Measurements from ENCODE around the gene PCSK2.

Gene PCSK2

DNA sequence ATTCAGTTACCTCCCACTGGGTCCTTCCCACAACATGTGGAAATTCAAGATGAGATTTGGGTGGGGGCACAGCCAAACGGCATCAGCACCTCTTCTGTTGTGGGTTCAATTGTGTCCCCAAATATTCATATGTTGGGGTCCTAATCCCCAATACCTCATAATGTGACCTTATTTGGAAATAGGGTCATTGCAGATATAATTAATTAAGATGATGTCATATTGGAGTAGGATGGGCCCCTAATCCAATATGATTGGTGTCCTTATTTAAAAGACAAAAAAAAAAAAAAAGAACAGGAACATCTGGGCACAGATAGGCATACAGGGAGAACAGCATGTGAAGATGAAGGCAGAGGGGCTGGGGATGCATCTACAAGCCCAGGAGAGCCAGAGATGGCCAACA lies 214.9 kb downstream of the PCSK2 start:
- in situ Hi-C loops (cut with MboI; ENCODE audit: low sequenced_read_pairs), result loop anchor here (25.0 kb wide), 1 partner anchor 629 kb away; no protein-coding TSS in a partner anchor

DNA sequence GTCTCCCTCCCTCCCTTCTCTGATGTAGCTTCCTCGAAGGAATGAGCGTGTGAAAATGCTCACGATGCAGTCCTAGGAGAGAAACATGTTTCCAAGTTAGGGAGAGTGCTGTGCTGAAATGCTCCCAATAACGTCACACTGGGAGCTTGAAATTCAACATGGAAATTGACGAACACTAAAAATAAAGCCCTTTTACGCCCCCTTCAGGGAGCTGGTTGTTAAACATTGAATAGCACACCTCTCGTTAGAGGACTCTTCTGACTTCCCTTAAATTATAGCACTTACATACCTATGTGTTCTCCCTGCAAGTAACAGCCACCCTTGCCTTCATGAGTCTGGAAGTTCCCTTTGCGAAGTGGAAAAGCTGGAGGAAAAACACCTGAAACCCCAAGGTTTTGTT lies 215.7 kb downstream of the PCSK2 start:
- in situ Hi-C loops (cut with MboI; ENCODE audit: low sequenced_read_pairs), result loop anchor here (25.0 kb wide), 1 partner anchor 630 kb away; no protein-coding TSS in a partner anchor

GRCh38 chr20:17443131-17443858 lies 216.5 kb downstream of the PCSK2 start:
- in situ Hi-C loops (cut with MboI; ENCODE audit: low sequenced_read_pairs), result loop anchor here (25.0 kb wide), 1 partner anchor 631 kb away; no protein-coding TSS in a partner anchor

GRCh38 chr20:17444091-17444490 lies 217.3 kb downstream of the PCSK2 start:
- in situ Hi-C loops (cut with MboI; ENCODE audit: low sequenced_read_pairs), result loop anchor here (25.0 kb wide), 1 partner anchor 632 kb away; no protein-coding TSS in a partner anchor

DNA sequence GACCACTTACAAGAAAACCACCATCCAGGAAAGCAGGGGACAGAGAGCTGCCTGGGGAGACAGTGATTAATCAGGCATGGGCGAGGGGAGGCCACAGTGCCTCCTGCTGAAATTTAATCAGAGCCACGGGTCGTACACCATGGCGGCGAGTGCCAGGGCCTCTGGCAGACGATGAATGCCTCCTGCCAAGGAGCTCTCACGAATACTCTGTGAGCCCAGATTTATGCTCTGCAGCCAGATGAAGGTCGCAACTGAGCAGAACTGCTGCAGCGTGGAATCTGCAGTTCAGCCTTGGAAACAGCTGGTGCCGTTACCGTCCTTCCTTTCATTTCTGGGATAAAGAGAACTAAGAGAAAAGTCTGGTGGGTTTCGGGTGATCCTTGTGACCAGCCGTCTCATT lies 218.7 kb downstream of the PCSK2 start:
- in situ Hi-C loops (cut with MboI; ENCODE audit: low sequenced_read_pairs), result loop anchor here (25.0 kb wide), 1 partner anchor 633 kb away; no protein-coding TSS in a partner anchor

- in situ Hi-C loops (cut with MboI; ENCODE audit: low sequenced_read_pairs), result loop anchor here (25.0 kb wide), 1 partner anchor 634 kb away; no protein-coding TSS in a partner anchor
These were observed 219.3 kb downstream of the PCSK2 start for GRCh38 chr20:17446171-17446570.

GRCh38 chr20:17448071-17448470 lies 221.2 kb downstream of the PCSK2 start:
- in situ Hi-C loops (cut with MboI; ENCODE audit: low sequenced_read_pairs), result loop anchor here (25.0 kb wide), 1 partner anchor 636 kb away; no protein-coding TSS in a partner anchor

DNA sequence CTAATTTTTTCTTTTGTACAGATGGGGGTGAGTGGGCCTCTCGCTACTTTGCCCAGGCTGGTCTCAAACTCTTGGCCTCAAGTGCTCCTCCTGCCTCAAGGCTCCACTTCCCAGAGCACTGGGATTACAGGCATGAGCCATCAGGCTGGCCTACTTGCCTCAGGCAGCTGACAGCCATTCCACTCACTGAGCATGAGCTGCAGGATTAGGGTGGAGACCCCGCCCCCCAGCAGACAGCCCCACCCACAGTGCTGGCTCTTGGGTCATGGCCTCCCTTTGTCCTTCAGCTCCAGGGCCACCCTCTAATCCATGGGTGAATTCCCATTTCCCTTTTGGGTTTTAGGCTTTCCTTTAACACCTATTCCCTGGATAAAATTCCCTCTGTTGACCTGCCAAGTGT lies 222.2 kb downstream of the PCSK2 start:
- in situ Hi-C loops (cut with MboI; ENCODE audit: low sequenced_read_pairs), result loop anchor here (25.0 kb wide), 1 partner anchor 637 kb away; no protein-coding TSS in a partner anchor

- in situ Hi-C loops (cut with MboI; ENCODE audit: low sequenced_read_pairs), result no loop called here
These were observed 225.6 kb downstream of the PCSK2 start for GRCh38 chr20:17452441-17452840.

DNA sequence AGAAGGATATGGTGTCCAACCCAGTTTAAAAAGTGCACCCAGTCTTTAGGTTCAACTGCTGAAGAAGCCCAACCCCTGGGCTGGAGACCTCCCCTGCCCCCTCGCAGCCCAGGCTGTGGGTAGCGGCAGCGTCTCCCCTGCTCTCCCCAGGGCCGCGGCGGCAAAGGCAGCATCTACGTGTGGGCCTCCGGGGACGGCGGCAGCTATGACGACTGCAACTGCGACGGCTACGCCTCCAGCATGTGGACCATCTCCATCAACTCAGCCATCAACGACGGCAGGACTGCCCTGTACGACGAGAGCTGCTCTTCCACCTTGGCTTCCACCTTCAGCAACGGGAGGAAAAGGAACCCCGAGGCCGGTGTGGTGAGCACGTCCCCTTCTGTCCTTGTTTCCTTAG lies 226.8 kb downstream of the PCSK2 start:
- in situ Hi-C loops (cut with MboI; ENCODE audit: low sequenced_read_pairs), result no loop called here

GRCh38 chr20:17456279-17456678 lies 229.4 kb downstream of the PCSK2 start:
- in situ Hi-C loops (cut with MboI; ENCODE audit: low sequenced_read_pairs), result no loop called here

- in situ Hi-C loops (cut with MboI; ENCODE audit: low sequenced_read_pairs), result no loop called here
These were observed 230.2 kb downstream of the PCSK2 start for GRCh38 chr20:17457079-17457478.

DNA sequence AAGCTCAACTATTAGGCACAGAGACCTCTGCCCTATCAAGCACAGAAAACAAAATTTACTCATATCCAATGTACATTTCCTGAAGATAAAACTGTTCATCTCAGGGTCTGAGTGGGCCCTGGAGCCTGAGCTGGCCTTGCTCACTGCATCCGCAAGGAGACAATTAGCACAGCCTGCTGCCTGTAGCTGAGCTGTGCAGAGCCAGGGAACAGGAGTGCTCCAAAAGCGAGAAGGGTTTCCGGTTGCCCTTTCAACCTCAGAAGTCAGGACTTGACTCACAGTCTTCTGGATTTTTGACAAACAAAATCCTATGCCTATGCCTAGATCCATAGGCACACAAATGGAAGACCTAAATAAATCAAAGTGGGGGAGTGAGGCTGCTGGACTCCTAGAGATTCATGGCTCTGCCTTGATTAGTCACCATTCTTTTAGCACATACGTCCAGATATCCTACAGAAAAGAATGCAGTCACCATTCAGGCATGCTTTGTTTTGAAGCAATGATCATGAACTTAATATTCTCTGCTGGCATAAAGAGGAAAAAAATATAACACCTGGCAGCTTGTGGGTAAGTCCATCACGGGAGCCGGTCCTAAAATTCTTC lies 230.8 kb downstream of the PCSK2 start:
- in situ Hi-C loops (cut with MboI; ENCODE audit: low sequenced_read_pairs), result no loop called here

GRCh38 chr20:17460119-17460518 lies 233.3 kb downstream of the PCSK2 start:
- in situ Hi-C loops (cut with MboI; ENCODE audit: low sequenced_read_pairs), result no loop called here

- in situ Hi-C loops (cut with MboI; ENCODE audit: low sequenced_read_pairs), result no loop called here
These were observed 235.1 kb downstream of the PCSK2 start for GRCh38 chr20:17461941-17462340.

GRCh38 chr20:17463711-17464110 lies 236.9 kb downstream of the PCSK2 start:
- in situ Hi-C loops (cut with MboI; ENCODE audit: low sequenced_read_pairs), result no loop called here

DNA sequence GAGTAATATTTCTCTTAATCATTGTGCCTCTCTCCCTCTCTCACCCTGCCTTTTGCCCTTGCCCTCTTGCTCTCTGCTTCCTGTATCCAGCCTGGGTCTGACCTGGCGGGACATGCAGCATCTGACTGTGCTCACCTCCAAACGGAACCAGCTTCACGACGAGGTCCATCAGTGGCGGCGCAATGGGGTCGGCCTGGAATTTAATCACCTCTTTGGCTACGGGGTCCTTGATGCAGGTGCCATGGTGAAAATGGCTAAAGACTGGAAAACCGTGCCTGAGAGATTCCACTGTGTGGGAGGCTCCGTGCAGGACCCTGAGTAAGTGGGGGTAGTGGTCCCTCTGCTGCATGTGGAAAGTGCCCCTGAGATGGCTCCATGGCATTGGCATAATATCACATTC lies 238.4 kb downstream of the PCSK2 start:
- in situ Hi-C loops (cut with MboI; ENCODE audit: low sequenced_read_pairs), result no loop called here

DNA sequence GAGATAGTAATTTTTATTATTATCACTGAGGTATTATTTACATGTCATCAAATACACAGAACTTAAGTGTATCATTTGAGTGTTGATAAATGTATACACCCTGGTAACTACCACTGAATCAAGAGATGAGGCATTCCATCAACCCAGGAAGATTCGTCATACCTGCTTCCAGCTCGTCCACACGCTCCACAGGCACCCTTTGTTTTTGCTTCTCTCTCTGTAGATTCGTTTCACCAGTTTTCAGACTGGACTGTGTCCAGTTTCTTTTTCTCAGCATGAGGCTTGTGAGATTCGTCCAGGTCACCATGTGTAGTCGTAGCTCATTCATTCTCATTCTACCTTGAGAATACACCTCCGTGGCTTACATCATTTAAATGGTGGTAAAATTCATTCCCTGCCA lies 239.8 kb downstream of the PCSK2 start:
- in situ Hi-C loops (cut with MboI; ENCODE audit: low sequenced_read_pairs), result no loop called here

GRCh38 chr20:17467120-17467655 lies 240.3 kb downstream of the PCSK2 start:
- in situ Hi-C loops (cut with MboI; ENCODE audit: low sequenced_read_pairs), result no loop called here

DNA sequence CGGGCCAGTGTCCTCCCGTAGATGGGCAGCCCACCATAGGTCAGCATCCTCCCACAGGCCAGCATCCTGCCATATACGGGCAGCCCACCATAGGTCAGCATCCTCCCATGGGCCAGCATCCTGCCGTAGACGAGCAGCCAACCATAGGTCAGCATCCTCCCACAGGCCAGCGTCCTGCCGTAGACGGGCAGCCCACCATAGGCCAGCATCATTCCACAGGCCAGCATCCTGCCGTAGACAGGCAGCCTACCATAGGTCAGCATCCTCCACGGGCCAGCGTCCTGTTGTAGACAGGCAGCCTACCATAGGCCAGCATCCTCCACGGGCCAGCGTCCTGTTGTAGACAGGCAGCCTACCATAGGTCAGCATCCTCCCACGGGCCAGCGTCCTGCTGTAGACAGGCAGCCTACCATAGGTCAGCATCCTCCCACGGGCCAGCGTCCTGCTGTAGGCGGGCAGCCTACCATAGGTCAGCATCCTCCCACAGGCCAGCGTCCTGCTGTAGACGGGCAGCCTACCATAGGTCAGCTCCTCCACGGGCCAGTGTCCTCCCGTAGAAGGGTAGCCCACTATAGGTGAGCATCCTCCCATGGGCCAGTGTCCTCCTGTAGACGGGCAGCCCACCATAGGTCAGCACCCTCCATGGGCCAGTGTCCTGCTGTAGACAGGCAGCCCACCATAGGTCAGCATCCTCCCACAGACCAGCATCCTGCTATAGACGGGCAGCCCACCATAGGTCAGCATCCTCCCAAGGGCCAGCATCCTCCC lies 241.4 kb downstream of the PCSK2 start:
- in situ Hi-C loops (cut with MboI; ENCODE audit: low sequenced_read_pairs), result no loop called here
